Nephron progenitor cell (in vitro differentiated cells): ENCODE data around the gene CMTM7.
"Not testable (repeated sequence)": the region's sequence is repeated elsewhere in the genome, so short reads cannot be mapped to it uniquely, and the experiment has no call there.

ENCODE experiments used
- DNase-seq: peaks from one replicate; pipeline ENCODE4 v3.0.0; 2021
- H3K27ac Mint-ChIP-seq: 2 replicates; pipeline ENCODE4 v1.8.0; 2021; ENCODE audit warnings: mild to moderate bottlenecking, moderate library complexity, mixed read lengths
- H3K27me3 Mint-ChIP-seq: 2 replicates; pipeline ENCODE4 v1.8.0; 2021; ENCODE audit warnings: mild to moderate bottlenecking, low read depth, mixed read lengths; ENCODE audit not compliant: poor library complexity
- H3K36me3 Mint-ChIP-seq: 2 replicates; pipeline ENCODE4 v1.8.0; 2021; ENCODE audit warnings: low read depth, mixed read lengths
- H3K4me1 Mint-ChIP-seq: 2 replicates; pipeline ENCODE4 v1.8.0; 2021; ENCODE audit warnings: mixed read lengths
- H3K4me3 Mint-ChIP-seq: 2 replicates; pipeline ENCODE4 v1.8.0; 2021; ENCODE audit warnings: mild to moderate bottlenecking, moderate library complexity, mixed read lengths
- H3K9me3 Mint-ChIP-seq: 2 replicates; pipeline ENCODE4 v1.8.0; 2021; ENCODE audit warnings: mild to moderate bottlenecking, moderate library complexity, mixed read lengths
- TF ChIP-seq, protein P1 (sequence below): fragments of 200-600 bp; sonication (generic); IDR thresholded peaks from 2 replicates; pipeline ENCODE4 v1.5.0; 2021; ENCODE audit warnings: antibody characterized with exemption

CMTM7 gene

DNA sequence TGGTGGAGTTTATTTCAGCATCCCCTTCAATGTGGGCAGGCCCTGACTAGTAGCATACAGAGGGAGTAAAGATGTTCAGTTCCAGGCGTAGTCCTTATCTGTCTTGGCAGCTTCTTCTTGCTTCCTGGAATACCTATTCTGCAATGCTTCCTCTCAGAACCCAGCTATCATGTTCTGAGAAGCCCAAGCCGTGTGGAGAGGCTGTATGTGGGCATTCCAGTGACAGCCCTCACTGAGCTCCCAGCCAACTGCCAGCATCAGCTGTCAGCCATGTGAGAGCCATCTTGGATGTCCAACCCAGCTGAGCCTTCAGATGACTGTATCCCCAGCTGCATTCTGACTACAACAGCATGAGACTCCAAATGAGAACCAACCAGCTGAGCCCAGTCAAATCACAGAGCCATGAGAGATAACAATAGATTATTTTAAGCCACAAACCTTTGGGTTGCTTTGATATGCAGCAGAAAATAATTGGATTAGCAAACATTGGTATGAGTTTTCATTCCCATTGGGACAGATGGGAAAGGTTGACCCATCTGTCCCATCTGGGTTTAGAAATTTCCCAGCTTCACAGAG is 8.4 kb upstream of the CMTM7 start:
- H3K4me3 Mint-ChIP-seq, result peak overlapping the region; percentile 33
- peaks cover 54% of the 10 kb centered on the region for H3K4me1 Mint-ChIP-seq
- H3K9me3 Mint-ChIP-seq, result no peaks in the 10 kb centered on the region
- TF ChIP-seq, protein P1, sequence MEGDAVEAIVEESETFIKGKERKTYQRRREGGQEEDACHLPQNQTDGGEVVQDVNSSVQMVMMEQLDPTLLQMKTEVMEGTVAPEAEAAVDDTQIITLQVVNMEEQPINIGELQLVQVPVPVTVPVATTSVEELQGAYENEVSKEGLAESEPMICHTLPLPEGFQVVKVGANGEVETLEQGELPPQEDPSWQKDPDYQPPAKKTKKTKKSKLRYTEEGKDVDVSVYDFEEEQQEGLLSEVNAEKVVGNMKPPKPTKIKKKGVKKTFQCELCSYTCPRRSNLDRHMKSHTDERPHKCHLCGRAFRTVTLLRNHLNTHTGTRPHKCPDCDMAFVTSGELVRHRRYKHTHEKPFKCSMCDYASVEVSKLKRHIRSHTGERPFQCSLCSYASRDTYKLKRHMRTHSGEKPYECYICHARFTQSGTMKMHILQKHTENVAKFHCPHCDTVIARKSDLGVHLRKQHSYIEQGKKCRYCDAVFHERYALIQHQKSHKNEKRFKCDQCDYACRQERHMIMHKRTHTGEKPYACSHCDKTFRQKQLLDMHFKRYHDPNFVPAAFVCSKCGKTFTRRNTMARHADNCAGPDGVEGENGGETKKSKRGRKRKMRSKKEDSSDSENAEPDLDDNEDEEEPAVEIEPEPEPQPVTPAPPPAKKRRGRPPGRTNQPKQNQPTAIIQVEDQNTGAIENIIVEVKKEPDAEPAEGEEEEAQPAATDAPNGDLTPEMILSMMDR, result no peak
- DNase-seq, result no peak
- peaks cover 10% of the 10 kb centered on the region for H3K27me3 Mint-ChIP-seq
- no peak overlapping the region for H3K27ac Mint-ChIP-seq
- no peaks in the 10 kb centered on the region for H3K36me3 Mint-ChIP-seq

DNA sequence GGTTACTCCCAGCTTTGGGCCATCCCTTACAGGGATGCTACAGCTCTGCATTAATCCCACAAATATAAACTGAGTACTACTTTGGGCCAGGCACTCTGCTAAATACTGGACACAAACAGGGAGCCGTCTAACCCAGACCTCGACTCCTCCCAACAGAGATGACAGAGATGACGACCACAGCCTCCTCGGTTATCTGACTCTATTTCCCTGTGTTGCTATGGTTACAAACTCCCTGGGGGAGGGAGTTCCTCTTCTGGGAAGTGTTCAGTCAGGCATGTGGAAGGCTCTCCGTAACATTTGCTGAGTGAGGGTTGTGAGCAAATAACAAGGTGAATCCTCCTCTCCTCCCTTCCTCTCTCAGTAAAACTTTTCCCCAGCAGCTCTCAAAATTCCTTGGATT is 6.7 kb upstream of the CMTM7 start:
- Mint-ChIP-seq H3K9me3 (no peaks in the 10 kb centered on the region), H3K4me3 (peak overlapping the region; percentile 58), H3K27me3 (peaks cover 14% of the 10 kb centered on the region), H3K4me1 (peaks cover 48% of the 10 kb centered on the region), H3K36me3 (no peaks in the 10 kb centered on the region), H3K27ac (peak overlapping the region; percentile 93)
- TF ChIP-seq, protein P1, result no peak
- peak; percentile 51 for DNase-seq

DNA sequence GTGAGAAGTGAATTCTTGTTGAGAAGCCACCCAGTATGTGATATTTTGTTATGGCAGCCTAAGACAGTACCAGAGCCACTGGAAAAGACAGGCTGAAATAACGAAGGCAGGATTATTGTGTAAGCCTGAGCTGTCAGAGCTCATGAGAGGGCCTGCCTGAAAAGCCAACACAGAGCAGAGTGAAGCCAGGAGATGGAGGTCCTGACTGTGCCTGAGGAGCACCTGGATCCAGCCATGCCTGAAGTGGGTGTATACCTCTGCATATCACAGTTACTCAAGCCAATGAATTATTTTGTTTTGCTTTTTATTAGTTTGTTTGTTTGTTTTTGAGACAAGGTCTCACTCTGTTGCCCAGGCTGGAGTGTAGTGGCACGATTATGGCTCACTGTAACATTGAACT is 4.1 kb upstream of the CMTM7 start:
- TF ChIP-seq, protein P1, result no peak
- Mint-ChIP-seq H3K36me3 (no peaks in the 10 kb centered on the region), H3K4me3 (no peak overlapping the region), H3K27me3 (peaks cover 16% of the 10 kb centered on the region), H3K4me1 (peaks cover 41% of the 10 kb centered on the region), H3K9me3 (no peaks in the 10 kb centered on the region), H3K27ac (no peak overlapping the region)
- DNase-seq, result no peak

DNA sequence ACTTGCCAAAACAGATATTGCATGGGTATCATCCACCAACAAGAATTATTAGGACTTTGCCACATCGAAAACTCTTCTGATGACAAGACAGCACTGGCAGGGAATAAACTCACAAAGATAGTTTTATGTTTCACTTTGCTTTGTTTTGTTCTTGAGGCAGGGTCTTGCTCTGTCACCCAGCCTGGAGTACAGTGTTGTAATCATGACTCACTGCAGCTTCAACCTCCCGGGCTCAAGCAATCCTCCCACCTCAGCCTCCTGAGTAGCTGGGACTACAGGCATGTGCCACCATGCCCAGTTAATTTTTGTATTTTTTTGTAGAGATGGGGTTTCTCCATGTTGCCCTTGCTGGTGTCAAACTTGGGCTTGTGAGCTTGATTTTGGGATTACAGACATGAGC is 2.1 kb upstream of the CMTM7 start:
- not testable (repeated sequence) for H3K27ac Mint-ChIP-seq, H3K36me3 Mint-ChIP-seq, H3K9me3 Mint-ChIP-seq, H3K4me3 Mint-ChIP-seq, DNase-seq
- peaks cover 46% of the 10 kb centered on the region for H3K4me1 Mint-ChIP-seq
- peaks cover 19% of the 10 kb centered on the region for H3K27me3 Mint-ChIP-seq

DNA sequence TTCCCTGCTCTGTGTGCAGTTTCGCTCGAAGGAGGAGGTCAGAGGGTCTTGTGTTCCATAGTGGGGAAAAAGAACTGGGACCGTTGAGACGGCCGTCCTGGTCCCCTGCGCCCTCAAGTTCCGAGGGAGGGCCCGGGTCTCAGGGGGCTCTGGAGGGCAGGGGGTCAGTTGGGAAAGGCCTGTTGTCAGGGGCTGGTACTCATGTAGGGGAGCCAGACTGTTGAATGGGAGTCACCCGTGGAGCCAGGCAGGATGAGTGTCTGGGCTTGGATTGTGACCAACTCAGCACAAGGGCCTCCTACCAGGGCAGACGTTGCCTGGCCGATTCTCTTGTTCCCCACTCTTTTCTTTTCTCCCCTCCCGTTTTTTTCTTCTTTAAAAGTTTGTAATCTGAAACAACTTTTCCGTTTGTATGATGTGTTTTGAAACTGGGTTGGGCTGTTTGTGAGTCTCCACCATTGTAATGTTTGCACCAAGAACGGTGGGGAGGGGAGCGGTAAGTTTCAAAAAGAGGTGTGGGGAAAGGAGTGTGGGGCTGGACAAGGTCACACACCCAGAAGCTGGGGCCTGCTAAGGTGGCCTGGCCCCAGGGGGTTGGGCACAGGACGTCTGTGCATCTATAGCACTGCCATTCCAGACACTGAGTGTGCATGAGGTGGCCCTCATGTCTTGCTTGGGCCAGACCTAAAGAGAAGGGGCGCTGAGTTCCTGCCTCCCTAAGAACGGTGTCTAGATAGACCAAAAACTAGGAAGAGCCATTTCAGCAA is 1.1 kb downstream of the CMTM7 start:
- Mint-ChIP-seq H3K36me3 (peaks cover 17% of the 10 kb centered on the region), H3K4me3 (peak overlapping the region; percentile 96), H3K27me3 (peaks cover 16% of the 10 kb centered on the region), H3K27ac (peak overlapping the region; percentile 96), H3K9me3 (no peaks in the 10 kb centered on the region), H3K4me1 (peaks cover 35% of the 10 kb centered on the region)
- TF ChIP-seq, protein P1, result no peak
- no peak for DNase-seq

DNA sequence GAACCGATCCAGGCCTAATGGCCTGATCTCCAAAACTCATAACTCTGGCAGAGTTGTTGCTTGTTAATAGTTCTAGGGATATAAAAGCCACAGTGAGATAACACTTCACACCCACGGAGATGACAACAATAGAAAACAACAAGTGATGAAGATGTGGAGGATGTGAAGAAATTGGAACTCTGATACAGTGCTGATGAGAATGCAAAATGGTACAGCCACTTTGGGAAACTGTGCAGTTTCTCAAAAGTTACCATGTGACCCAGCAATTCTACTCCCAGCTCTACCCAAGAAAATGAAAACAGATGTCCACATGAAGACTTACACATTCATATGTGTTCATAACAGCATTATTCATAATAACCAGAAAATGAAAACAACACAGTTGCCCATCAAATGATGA is 3.8 kb downstream of the CMTM7 start:
- Mint-ChIP-seq H3K36me3 (peaks cover 17% of the 10 kb centered on the region), H3K9me3 (no peaks in the 10 kb centered on the region), H3K4me1 (peaks cover 54% of the 10 kb centered on the region), H3K4me3 (no peak overlapping the region), H3K27me3 (peaks cover 17% of the 10 kb centered on the region), H3K27ac (no peak overlapping the region)
- TF ChIP-seq, protein P1, result no peak
- no peak for DNase-seq
